Spleen (tissue), 11 donors: ENCODE measurements around the gene MOB1B. TPM values are rescaled to one million over a fixed set of nuclear protein-coding genes. Genes with fewer than 3 reads are reported as not detected.

Experiments
- DNase-seq: peaks from one replicate; pipeline ENCODE4 v3.0.0-alpha.2; 2020
- H3K27ac ChIP-seq, 8 donors: fragments of 200-600 bp; sonication (generic) in 7 of 8; 1 replicate in 4 of 8; 2 replicates in 4 of 8; pipeline versions ENCODE4 v1.5.0 to v1.8.0; 2016 to 2021; ENCODE audit warnings: inconsistent platforms in 4 of 8, mild to moderate bottlenecking in 4 of 8, moderate library complexity in 1 of 8
- H3K27me3 ChIP-seq, 7 donors: fragments of 200-600 bp; sonication (generic) in 6 of 7; replicated peaks in 1 of 7; 1 replicate in 4 of 7; 2 replicates in 3 of 7; pipeline versions ENCODE4 v1.5.0 to v1.8.0; 2016 to 2021; ENCODE audit warnings: inconsistent platforms in 3 of 7, mild to moderate bottlenecking in 1 of 7
- H3K36me3 ChIP-seq, 6 donors: fragments of 200-600 bp; sonication (generic) in 5 of 6; 1 replicate in 4 of 6; 2 replicates in 2 of 6; pipeline versions ENCODE4 v1.5.0 to v1.8.0; 2016 to 2021; ENCODE audit warnings: inconsistent platforms in 2 of 6
- H3K4me1 ChIP-seq, 6 donors: fragments of 200-600 bp; sonication (generic) in 5 of 6; 1 replicate in 3 of 6; 2 replicates in 3 of 6; pipeline versions ENCODE4 v1.5.0 to v1.8.0; 2016 to 2021; ENCODE audit warnings: inconsistent platforms in 3 of 6
- H3K4me3 ChIP-seq, 8 donors: fragments of 200-600 bp; sonication (generic) in 7 of 8; 1 replicate in 4 of 8; 2 replicates in 4 of 8; pipeline versions ENCODE4 v1.5.0 to v1.8.0; 2016 to 2021; ENCODE audit warnings: inconsistent platforms in 4 of 8, mild to moderate bottlenecking in 4 of 8, moderate library complexity in 2 of 8
- H3K9me3 ChIP-seq, 8 donors: fragments of 200-600 bp; sonication (generic) in 7 of 8; 1 replicate in 4 of 8; 2 replicates in 4 of 8; pipeline versions ENCODE4 v1.5.0 to v1.8.0; 2016 to 2021; ENCODE audit warnings: inconsistent platforms in 4 of 8
- CTCF ChIP-seq, 11 experiments: fragments of 200-600 bp in 7 of 11; fragments of 450-650 bp in 4 of 11; sonication (generic) in 4 of 11; IDR thresholded peaks in 8 of 11; conservative IDR thresholded peaks in 3 of 11; 1 replicate in 7 of 11; 2 replicates in 4 of 11; pipeline versions ENCODE4 v1.4.0 to v1.8.0; 2016 to 2021; ENCODE audit warnings: antibody characterized with exemption in 11 of 11, inconsistent platforms in 4 of 11, mild to moderate bottlenecking in 1 of 11
- POLR2A ChIP-seq, 3 donors: fragments of 450-650 bp; IDR thresholded peaks; one replicate each; pipeline ENCODE4 v1.5.1; 2017; ENCODE audit warnings: antibody characterized with exemption in 3 of 3, mild to moderate bottlenecking in 1 of 3
- POLR2AphosphoS5 ChIP-seq, 3 donors: sonication (generic); formaldehyde crosslinking; IDR thresholded peaks; one replicate each; pipeline ENCODE4 v1.5.1; 2017; ENCODE audit warnings: antibody characterized with exemption in 3 of 3
- WGBS, 5 donors: extraction: QIAGEN DNeasy Blood & Tissue Kit in 3 of 5; methylation state at CpG; one replicate each; pipeline versions ENCODE4 v1.1.5 to v1.1.7; 2013 to 2018; 5-methylcytosine and 5-hydroxymethylcytosine counted together
- intact Hi-C: fragments of 100-400 bp; cut with DNase I; formaldehyde crosslinking; loops from one replicate; pipeline ENCODE4 v1.15.0; 2023; ENCODE audit warnings: low total_unique reads
- polyA plus RNA-seq, 3 donors: library from polyadenylated mRNA; stranded (reverse); fragments of 200-250 nt; gene quantifications; one replicate each; pipeline ENCODE4 v1.2.1, GENCODE V29; 2013
- total RNA-seq, 7 donors: library from RNA; depleted of rRNA in 3 of 7; stranded (reverse); fragments of >200 nt in 3 of 7; fragmentation: NEBNext Ultra II Directional in 4 of 7; extraction: Animal tissue kit (Norgen Biotek cat#: 25700) in 4 of 7; gene quantifications; one replicate each; pipeline versions ENCODE4 v1.1.0 to v1.2.1, GENCODE V29; 2016 to 2021
- donor health status: healthy with polysubstance abuse.
- donor health status: DM: no; HTN: no; CAD: no; lungs with moderate emphysema.
- donor health status: DM: no; HTN: no; CAD: no.
- donor health status: Bipolar disorder and iron deficiency.
- donor health status: healthy.
- donor health status: DM: no; HTN: no; CAD: no.
- donor health status: DM: yes; HTN: yes; CAD: no.

MOB1B gene
- total and polyA plus RNA-seq, 10 donors = 3.5 to 29.6 (median 22.7) TPM

GRCh38 chr4:70877556-70877955 is 24.6 kb upstream of the MOB1B start:
- H3K27ac ChIP-seq = no peak overlapping the region
- DNase-seq = no peak
- no peaks in the 10 kb centered on the region for H3K36me3 ChIP-seq
- H3K4me3 ChIP-seq = no peak overlapping the region
- no peaks in the 10 kb centered on the region for H3K9me3 ChIP-seq
- peaks cover 0 to 20% (median 8%) of the 10 kb centered on the region in 6 donors for H3K4me1 ChIP-seq
- intact Hi-C loops = no loop called here
- TF ChIP-seq POLR2A (IDR thresholded peaks at IDR 0.05) (no peak), POLR2AphosphoS5 (IDR thresholded peaks at IDR 0.05) (no peak), CTCF (IDR thresholded peaks at IDR 0.05 in 8 of 11, conservative IDR thresholded peaks at IDR 0.05 in 3 of 11) (no peak)
- WGBS, 5 donors = 72 to 83% (median 81%) methylated on average over 3 of the region's 3 CpGs
- H3K27me3 ChIP-seq = no peaks in the 10 kb centered on the region

- no peak for TF ChIP-seq POLR2A (IDR thresholded peaks at IDR 0.05)
- no peak for TF ChIP-seq CTCF (IDR thresholded peaks at IDR 0.05 in 8 of 11, conservative IDR thresholded peaks at IDR 0.05 in 3 of 11)
- TF ChIP-seq POLR2AphosphoS5 (IDR thresholded peaks at IDR 0.05) = no peak
- Histone ChIP-seq H3K27ac (no peak overlapping the region), H3K27me3 (no peaks in the 10 kb centered on the region), H3K36me3 (no peaks in the 10 kb centered on the region), H3K4me1 (peaks cover 0 to 3% (median 0%) of the 10 kb centered on the region in 6 donors), H3K4me3 (no peak overlapping the region), H3K9me3 (no peaks in the 10 kb centered on the region)
- intact Hi-C loops = no loop called here
- DNase-seq = no peak
- WGBS, 5 donors = 84 to 96% (median 87%) methylated on average over 3 of the region's 3 CpGs
These were observed 21.4 kb upstream of the MOB1B start for GRCh38 chr4:70880739-70881138.

- Histone ChIP-seq H3K9me3 (no peaks in the 10 kb centered on the region), H3K27me3 (no peaks in the 10 kb centered on the region)
These were observed 17.0 kb upstream of the MOB1B start for GRCh38 chr4:70885174-70885573.

More at GRCh38 chr4:70885174-70885573, 17.0 kb upstream of the MOB1B start:
- TF ChIP-seq CTCF (IDR thresholded peaks at IDR 0.05 in 8 of 11, conservative IDR thresholded peaks at IDR 0.05 in 3 of 11) = no peak
- TF ChIP-seq POLR2AphosphoS5 (IDR thresholded peaks at IDR 0.05) = no peak
- TF ChIP-seq POLR2A (IDR thresholded peaks at IDR 0.05) = no peak
- Histone ChIP-seq H3K36me3 (no peaks in the 10 kb centered on the region), H3K4me1 (no peaks in the 10 kb centered on the region), H3K27ac (no peak overlapping the region), H3K4me3 (no peak overlapping the region)
- intact Hi-C loops = no loop called here
- WGBS, 5 donors = 64 to 75% (median 67%) methylated on average over 6 of the region's 6 CpGs
- no peak for DNase-seq
